ENCODE data around the gene NFU1.
A peak's percentile ranks its signal among the peaks of the same experiment; 100 is the strongest.
"Not testable (repeated sequence)": the region's sequence is repeated elsewhere in the genome, so short reads cannot be mapped to it uniquely, and the experiment has no call there.

NFU1 gene

GRCh38 chr2:69386789-69387734 lies 50.2 kb downstream of the NFU1 start, which contains the start of gene GFPT1:
Gene GFPT1 (minus strand): TSS chr2:69387227. CDS start chr2:69387071, 156 bp downstream.
- DNase-seq = peak; percentile 20 to 93 (median 80)

- no peak for DNase-seq
These were observed 50.9 kb downstream of the NFU1 start for GRCh38 chr2:69386360-69386759.

- no peak for DNase-seq
These were observed 51.6 kb downstream of the NFU1 start for GRCh38 chr2:69385443-69386151.

- DNase-seq = no peak
These were observed 52.6 kb downstream of the NFU1 start for GRCh38 chr2:69384618-69385081.

- DNase-seq = no peak
These were observed 53.9 kb downstream of the NFU1 start for GRCh38 chr2:69383176-69383812.

GRCh38 chr2:69382547-69382946 lies 54.7 kb downstream of the NFU1 start:
- no peak for DNase-seq

GRCh38 chr2:69381337-69381737 lies 55.9 kb downstream of the NFU1 start:
- no peak for DNase-seq

GRCh38 chr2:69380072-69380917 lies 56.9 kb downstream of the NFU1 start:
- no peak for DNase-seq

- DNase-seq = no peak
These were observed 60.8 kb downstream of the NFU1 start for GRCh38 chr2:69376403-69376802.

- DNase-seq = peak in 1 of 14 donors; percentile 5
These were observed 61.5 kb downstream of the NFU1 start for GRCh38 chr2:69375494-69376353.

GRCh38 chr2:69372767-69373166 lies 64.5 kb downstream of the NFU1 start:
- DNase-seq = no peak

GRCh38 chr2:69369802-69370201 lies 67.4 kb downstream of the NFU1 start:
- DNase-seq = no peak

GRCh38 chr2:69368588-69368987 lies 68.6 kb downstream of the NFU1 start:
- DNase-seq = no peak

GRCh38 chr2:69359371-69359770 lies 77.9 kb downstream of the NFU1 start:
- no peak for DNase-seq

GRCh38 chr2:69358914-69359313 lies 78.3 kb downstream of the NFU1 start:
- no peak for DNase-seq

- no peak for DNase-seq
These were observed 80.8 kb downstream of the NFU1 start for GRCh38 chr2:69356471-69356870.

- DNase-seq = not testable (repeated sequence)
These were observed 82.3 kb downstream of the NFU1 start for GRCh38 chr2:69354976-69355375.

- no peak for DNase-seq
These were observed 83.9 kb downstream of the NFU1 start for GRCh38 chr2:69353360-69353759.

- DNase-seq = no peak
These were observed 88.5 kb downstream of the NFU1 start for GRCh38 chr2:69348781-69349180.

Measured in C1 segment of cervical spinal cord (tissue), 14 donors.